ENCODE results near the gene PSEN2. TPM values are rescaled to one million over a fixed set of nuclear protein-coding genes. Genes with fewer than 3 reads are reported as not detected.

Gene PSEN2
- total RNA-seq, 4 donors from 2014 or later, result 37.8 to 56.9 (median 47.1) TPM

DNA sequence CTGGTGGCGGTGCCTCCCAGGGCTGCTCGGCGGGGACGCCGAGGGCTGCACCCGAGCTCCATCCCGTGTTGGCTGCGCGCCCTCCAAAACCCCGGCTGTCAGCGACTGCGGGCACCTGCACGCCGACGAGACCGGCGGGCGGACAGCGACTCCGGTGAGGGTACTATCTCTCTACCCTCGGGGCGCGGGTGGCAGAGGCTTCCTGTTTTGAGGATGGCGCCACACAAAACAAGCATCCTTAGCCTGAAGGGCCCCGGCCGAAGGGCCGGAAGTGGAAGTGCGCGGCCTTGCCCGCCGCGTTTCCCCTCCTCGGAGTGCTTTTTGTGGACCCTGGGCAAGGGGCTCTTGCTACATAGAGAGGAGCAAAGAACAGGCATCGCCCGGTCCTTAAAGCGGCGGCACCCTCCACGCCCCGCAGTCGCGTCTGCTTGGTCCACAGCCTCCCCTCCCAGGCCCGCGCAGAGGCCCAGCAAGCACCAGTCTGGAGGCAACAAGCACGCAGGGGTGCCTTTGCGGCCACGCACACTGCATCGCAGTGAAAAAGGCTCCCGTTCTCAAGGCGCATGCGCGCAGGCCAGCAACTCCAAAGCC is 69.1 kb downstream of the PSEN2 start:
- WGBS, result 4% methylated on average over 5 of the region's 51 CpGs
- Histone ChIP-seq H3K36me3 (no peaks in the 10 kb centered on the region), H3K9me3 (peaks cover 0 to 8% (median 7%) of the 10 kb centered on the region in 4 donors), H3K4me1 (peaks cover 30 to 54% (median 52%) of the 10 kb centered on the region in 4 donors), H3K27me3 (no peaks in the 10 kb centered on the region), H3K4me3 (peak overlapping the region; percentile 69 to 92 (median 84)), H3K27ac (replicated peaks in 1 of 4) (peak overlapping the region; percentile 93 to 99 (median 98))
- intact Hi-C loops (cut with DNase I), result no loop called here
- TF ChIP-seq CTCF (IDR thresholded peaks at IDR 0.05) (no peak), EP300 (IDR thresholded peaks at IDR 0.05) (no peak), POLR2AphosphoS5 (IDR thresholded peaks at IDR 0.05) (peak; percentile 98 to 99), POLR2A (IDR thresholded peaks at IDR 0.05; ENCODE audit: low read depth) (peak; percentile 79)
- DNase-seq (ENCODE audit: extremely low spot score), result peak; percentile 94

DNA sequence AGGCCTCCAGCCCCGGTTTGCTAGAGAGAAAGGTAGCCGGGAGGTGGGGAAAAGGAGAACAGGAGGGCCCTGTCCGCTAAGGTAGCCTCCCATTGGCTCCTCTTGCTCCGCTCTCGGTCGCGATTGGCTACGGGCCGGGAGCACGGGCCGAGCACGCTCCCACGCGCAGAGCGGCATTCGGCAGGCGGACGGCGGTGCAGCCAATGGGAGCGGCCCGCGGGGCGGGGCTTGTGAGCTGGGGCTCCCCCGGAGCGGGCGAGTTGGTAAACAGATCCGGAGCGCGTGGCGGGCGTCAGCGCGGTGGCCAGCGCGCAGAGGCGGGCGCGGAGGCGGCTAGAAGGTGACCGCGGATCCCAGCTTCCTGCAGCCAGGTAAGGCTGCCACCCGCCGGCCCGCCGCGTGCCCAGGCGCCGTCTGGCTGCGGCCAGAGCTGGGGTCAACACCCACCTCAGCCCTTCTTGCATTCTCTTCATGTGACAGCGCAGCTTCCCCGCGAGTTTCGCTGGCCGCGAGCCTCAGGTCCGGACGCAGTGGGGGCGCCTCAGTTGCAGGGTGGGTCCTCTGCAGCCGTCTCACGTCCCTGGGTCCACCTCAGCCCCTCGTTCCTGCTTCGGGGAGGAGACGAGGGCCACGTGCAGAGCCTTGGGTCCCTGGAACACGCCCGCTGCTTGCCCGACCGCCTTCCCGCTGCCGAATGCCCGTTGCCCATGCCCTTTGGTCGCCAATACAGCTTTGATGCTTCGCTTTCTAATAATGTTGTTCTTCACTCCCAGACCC is 69.8 kb downstream of the PSEN2 start, which contains the start of gene COQ8A:
TSS of gene COQ8A (plus strand) at position 266 of the 777 bp plus-strand sequence. CDS start 21,092 bp downstream, outside the sequence.
- peaks cover 36 to 61% (median 59%) of the 10 kb centered on the region in 4 donors for H3K4me1 ChIP-seq
- H3K9me3 ChIP-seq, result peaks cover 0 to 2% (median under 1%) of the 10 kb centered on the region in 4 donors
- TF ChIP-seq EP300 (IDR thresholded peaks at IDR 0.05), result no peak
- TF ChIP-seq POLR2AphosphoS5 (IDR thresholded peaks at IDR 0.05), result peak; percentile 31 to 86
- peak in 1 of 3 experiments; percentile 9 for TF ChIP-seq CTCF (IDR thresholded peaks at IDR 0.05)
- peak; percentile 68 for TF ChIP-seq POLR2A (IDR thresholded peaks at IDR 0.05; ENCODE audit: low read depth)
- peak within 1 kb of the TSS; percentile 93 to 99 (median 98) for H3K27ac ChIP-seq (replicated peaks in 1 of 4)
- no peaks in the 10 kb centered on the region for H3K36me3 ChIP-seq
- H3K27me3 ChIP-seq, result no peaks in the 10 kb centered on the region
- intact Hi-C loops (cut with DNase I), result no loop called here
- peak within 1 kb of the TSS; percentile 69 to 92 (median 84) for H3K4me3 ChIP-seq
- peak; percentile 100 for DNase-seq (ENCODE audit: extremely low spot score)
- WGBS, result under 1% methylated on average over 17 of the region's 73 CpGs

DNA sequence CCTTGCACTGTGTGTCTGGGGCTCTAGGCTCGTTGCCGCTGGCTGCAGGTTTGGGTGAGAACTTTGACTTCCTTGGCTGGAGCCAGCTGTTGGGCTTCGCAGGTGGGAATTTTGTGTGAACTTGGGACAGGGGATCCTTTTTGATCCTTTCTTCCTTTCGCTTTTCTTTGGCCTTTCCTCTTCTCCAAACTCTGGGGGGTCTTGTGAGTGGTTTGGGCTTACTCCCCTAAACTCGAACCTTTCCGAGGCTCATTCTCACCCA is 70.3 kb downstream of the PSEN2 start:
- Histone ChIP-seq H3K4me1 (peaks cover 42 to 66% (median 65%) of the 10 kb centered on the region in 4 donors), H3K4me3 (peak overlapping the region; percentile 69 to 92 (median 84)), H3K9me3 (no peaks in the 10 kb centered on the region), H3K36me3 (no peaks in the 10 kb centered on the region), H3K27ac (replicated peaks in 1 of 4) (peak overlapping the region; percentile 79 to 99 (median 95)), H3K27me3 (no peaks in the 10 kb centered on the region)
- DNase-seq (ENCODE audit: extremely low spot score), result no peak
- TF ChIP-seq POLR2A (IDR thresholded peaks at IDR 0.05; ENCODE audit: low read depth) (no peak), POLR2AphosphoS5 (IDR thresholded peaks at IDR 0.05) (no peak), EP300 (IDR thresholded peaks at IDR 0.05) (no peak), CTCF (IDR thresholded peaks at IDR 0.05) (no peak)
- intact Hi-C loops (cut with DNase I), result no loop called here
- 33% methylated on average over 6 of the region's 6 CpGs for WGBS

- 50% methylated on average over 3 of the region's 3 CpGs for WGBS
Measured at GRCh38 chr1:226942392-226942791, 72.0 kb downstream of the PSEN2 start.

More at GRCh38 chr1:226942392-226942791, 72.0 kb downstream of the PSEN2 start:
- H3K9me3 ChIP-seq, result no peaks in the 10 kb centered on the region
- H3K27me3 ChIP-seq, result no peaks in the 10 kb centered on the region
- no peaks in the 10 kb centered on the region for H3K36me3 ChIP-seq
- peak overlapping the region; percentile 46 to 99 (median 76) for H3K27ac ChIP-seq (replicated peaks in 1 of 4)
- intact Hi-C loops (cut with DNase I), result no loop called here
- peak overlapping the region; percentile 11 to 86 (median 48) for H3K4me3 ChIP-seq
- no peak for TF ChIP-seq CTCF (IDR thresholded peaks at IDR 0.05)
- no peak for TF ChIP-seq POLR2A (IDR thresholded peaks at IDR 0.05; ENCODE audit: low read depth)
- TF ChIP-seq POLR2AphosphoS5 (IDR thresholded peaks at IDR 0.05), result no peak
- TF ChIP-seq EP300 (IDR thresholded peaks at IDR 0.05), result no peak
- no peak for DNase-seq (ENCODE audit: extremely low spot score)
- peaks cover 55 to 80% (median 79%) of the 10 kb centered on the region in 4 donors for H3K4me1 ChIP-seq

Data from esophagus muscularis mucosa (tissue), 4 donors.